Fibroblast of pulmonary artery (primary cell): ENCODE data around the gene GNAI1.

Experiments used
- DNase-seq: peaks from one replicate; pipeline ENCODE4 v3.0.0-alpha.2; 2010; ENCODE audit warnings: low read depth
- H3K4me3 ChIP-seq: replicated peaks from 2 replicates; pipeline ENCODE4 v1.5.1; 2011; ENCODE audit warnings: low read depth, mild to moderate bottlenecking, control low read depth, low read length, moderate library complexity
- TF ChIP-seq, protein P1 (sequence below): IDR thresholded peaks from 2 replicates; pipeline ENCODE4 v1.5.1; 2011; ENCODE audit warnings: mild to moderate bottlenecking, control low read depth, low read length, inconsistent platforms; ENCODE audit errors: missing control alignments

The GNAI1 gene

DNA sequence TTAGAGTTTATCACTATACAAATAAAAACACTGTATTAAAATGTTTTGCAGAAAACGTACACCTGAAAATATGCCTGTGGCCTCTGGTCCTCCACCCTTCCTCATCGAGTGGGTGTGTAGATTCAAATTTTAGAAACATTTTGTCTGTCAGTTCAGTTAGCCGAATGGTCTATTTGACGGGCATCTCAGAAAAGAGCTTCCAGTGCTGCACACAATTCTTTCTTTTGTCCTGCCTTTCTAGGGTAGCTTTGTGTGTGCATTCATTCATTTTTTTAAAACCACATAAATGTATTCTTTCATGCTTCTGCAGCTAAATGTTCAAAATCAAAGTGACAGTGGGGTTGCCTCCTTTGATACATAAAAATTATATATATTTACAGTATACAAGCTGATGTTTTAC lies 46.8 kb downstream of the GNAI1 start:
- no peak for DNase-seq
- TF ChIP-seq, protein P1, sequence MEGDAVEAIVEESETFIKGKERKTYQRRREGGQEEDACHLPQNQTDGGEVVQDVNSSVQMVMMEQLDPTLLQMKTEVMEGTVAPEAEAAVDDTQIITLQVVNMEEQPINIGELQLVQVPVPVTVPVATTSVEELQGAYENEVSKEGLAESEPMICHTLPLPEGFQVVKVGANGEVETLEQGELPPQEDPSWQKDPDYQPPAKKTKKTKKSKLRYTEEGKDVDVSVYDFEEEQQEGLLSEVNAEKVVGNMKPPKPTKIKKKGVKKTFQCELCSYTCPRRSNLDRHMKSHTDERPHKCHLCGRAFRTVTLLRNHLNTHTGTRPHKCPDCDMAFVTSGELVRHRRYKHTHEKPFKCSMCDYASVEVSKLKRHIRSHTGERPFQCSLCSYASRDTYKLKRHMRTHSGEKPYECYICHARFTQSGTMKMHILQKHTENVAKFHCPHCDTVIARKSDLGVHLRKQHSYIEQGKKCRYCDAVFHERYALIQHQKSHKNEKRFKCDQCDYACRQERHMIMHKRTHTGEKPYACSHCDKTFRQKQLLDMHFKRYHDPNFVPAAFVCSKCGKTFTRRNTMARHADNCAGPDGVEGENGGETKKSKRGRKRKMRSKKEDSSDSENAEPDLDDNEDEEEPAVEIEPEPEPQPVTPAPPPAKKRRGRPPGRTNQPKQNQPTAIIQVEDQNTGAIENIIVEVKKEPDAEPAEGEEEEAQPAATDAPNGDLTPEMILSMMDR = no peak
- H3K4me3 ChIP-seq = no peak overlapping the region

DNA sequence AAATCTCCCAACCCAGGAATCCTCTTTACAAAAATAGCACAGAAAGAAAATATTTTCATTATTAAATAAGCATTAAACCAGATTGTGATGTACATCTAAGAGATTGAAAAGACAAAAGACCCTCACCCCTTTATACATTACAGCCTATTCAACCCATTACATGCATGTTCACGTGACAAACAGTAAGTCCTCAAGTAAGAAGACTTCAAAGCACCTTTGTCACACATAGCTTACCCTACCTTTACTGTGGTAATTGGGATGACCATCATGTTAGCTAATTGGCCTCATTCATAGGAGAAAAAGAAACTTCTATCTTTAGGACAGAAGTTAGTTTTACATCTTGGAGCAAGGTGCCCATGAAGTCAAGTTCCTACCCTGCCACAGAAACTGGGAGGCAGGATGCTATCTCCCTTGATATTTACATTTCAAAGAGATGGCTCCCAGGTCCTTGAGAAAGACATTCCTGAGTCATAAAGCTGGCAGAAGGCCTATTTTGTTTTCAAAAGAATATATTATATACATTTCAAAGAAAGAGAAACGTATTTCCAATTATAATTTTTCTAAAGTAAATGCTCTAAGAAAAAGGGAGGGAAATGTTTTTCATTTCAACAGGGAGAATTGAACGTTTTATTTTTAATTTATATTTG lies 48.1 kb downstream of the GNAI1 start:
- peak; percentile 16 for DNase-seq
- TF ChIP-seq, protein P1 = no peak
- H3K4me3 ChIP-seq = no peak overlapping the region

- no peak overlapping the region for H3K4me3 ChIP-seq
- DNase-seq = no peak
- TF ChIP-seq, protein P1 = no peak
These were observed 48.7 kb downstream of the GNAI1 start for GRCh38 chr7:80183351-80183750.

- no peak for DNase-seq
- H3K4me3 ChIP-seq = no peak overlapping the region
- TF ChIP-seq, protein P1 = no peak
These were observed 49.5 kb downstream of the GNAI1 start for GRCh38 chr7:80183900-80184685.

DNA sequence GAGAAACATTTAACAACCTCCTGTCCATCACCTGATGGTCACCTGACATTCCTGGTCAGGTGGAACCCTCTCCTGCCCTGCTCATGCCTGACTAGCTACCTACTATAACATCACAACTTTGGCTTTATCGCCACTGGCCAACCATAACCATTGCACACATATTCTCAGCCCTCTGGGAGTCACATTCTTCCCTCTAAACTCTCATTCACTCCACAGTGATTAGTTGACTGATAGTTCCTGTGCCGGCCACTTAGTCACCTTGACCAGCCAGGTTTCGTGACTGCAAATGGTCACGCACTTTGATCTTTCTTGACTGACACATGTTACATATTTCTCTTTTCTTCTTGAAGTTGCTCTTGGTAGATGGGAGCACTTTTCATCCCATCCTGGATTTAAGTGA lies 50.1 kb downstream of the GNAI1 start:
- H3K4me3 ChIP-seq = no peak overlapping the region
- DNase-seq = no peak
- TF ChIP-seq, protein P1 = no peak

- no peak overlapping the region for H3K4me3 ChIP-seq
- no peak for DNase-seq
- TF ChIP-seq, protein P1 = no peak
These were observed 50.9 kb downstream of the GNAI1 start for GRCh38 chr7:80185571-80185970.

- H3K4me3 ChIP-seq = no peak overlapping the region
- TF ChIP-seq, protein P1 = no peak
- DNase-seq = no peak
These were observed 52.1 kb downstream of the GNAI1 start for GRCh38 chr7:80186721-80187120.
